Coronary artery (tissue), 2 donors: ENCODE data around the gene DNAJC17.

ENCODE experiments used
- DNase-seq: peaks from one replicate; pipeline ENCODE4 v3.0.0-alpha.2; 2017; ENCODE audit warnings: low spot score
- H3K27ac ChIP-seq, 2 donors: fragments of 200-600 bp; sonication (generic); one replicate each; pipeline ENCODE4 v1.5.1; 2016 to 2019
- H3K4me3 ChIP-seq: fragments of 200-600 bp; sonication (generic); 2 replicates; pipeline ENCODE4 v1.5.1; 2016; ENCODE audit warnings: mild to moderate bottlenecking, moderate library complexity
- TF ChIP-seq, protein P1 (sequence below): fragments of 200-600 bp; sonication (generic); IDR thresholded peaks from one replicate; pipeline ENCODE4 v1.5.1; 2019; ENCODE audit warnings: antibody characterized with exemption

DNAJC17 gene

GRCh38 chr15:40754574-40754882, 52.7 kb downstream of the DNAJC17 start:
- no peak for DNase-seq
- peak overlapping the region; percentile 74 for H3K4me3 ChIP-seq
- peak overlapping the region; percentile 63 to 80 for H3K27ac ChIP-seq
- TF ChIP-seq, protein P1, sequence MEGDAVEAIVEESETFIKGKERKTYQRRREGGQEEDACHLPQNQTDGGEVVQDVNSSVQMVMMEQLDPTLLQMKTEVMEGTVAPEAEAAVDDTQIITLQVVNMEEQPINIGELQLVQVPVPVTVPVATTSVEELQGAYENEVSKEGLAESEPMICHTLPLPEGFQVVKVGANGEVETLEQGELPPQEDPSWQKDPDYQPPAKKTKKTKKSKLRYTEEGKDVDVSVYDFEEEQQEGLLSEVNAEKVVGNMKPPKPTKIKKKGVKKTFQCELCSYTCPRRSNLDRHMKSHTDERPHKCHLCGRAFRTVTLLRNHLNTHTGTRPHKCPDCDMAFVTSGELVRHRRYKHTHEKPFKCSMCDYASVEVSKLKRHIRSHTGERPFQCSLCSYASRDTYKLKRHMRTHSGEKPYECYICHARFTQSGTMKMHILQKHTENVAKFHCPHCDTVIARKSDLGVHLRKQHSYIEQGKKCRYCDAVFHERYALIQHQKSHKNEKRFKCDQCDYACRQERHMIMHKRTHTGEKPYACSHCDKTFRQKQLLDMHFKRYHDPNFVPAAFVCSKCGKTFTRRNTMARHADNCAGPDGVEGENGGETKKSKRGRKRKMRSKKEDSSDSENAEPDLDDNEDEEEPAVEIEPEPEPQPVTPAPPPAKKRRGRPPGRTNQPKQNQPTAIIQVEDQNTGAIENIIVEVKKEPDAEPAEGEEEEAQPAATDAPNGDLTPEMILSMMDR = no peak

DNA sequence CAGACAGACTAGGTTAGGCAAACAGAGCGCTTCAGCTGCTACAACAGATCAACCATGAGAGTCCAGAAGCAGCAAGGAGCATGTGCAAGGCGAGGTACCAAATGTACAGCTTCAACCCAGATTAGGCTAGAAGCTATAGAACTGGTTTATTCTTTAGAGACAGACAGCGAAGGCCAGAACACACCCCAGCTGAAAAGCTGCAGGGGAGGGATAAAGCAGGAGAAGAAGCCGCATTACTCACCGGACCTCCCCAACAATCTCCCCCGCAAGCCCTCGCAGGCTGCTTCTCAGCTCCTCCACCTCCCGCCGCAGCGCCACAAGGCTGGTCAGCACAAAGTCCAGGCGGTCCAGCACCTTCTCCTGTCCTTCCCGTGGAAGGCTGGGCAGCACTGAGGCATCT, 55.5 kb downstream of the DNAJC17 start:
- Histone ChIP-seq H3K27ac (no peak overlapping the region), H3K4me3 (no peak overlapping the region)
- TF ChIP-seq, protein P1 = no peak
- DNase-seq = no peak

GRCh38 chr15:40750885-40751284, 56.4 kb downstream of the DNAJC17 start:
- H3K27ac ChIP-seq = no peak overlapping the region
- TF ChIP-seq, protein P1 = no peak
- H3K4me3 ChIP-seq = no peak overlapping the region
- DNase-seq = no peak

DNA sequence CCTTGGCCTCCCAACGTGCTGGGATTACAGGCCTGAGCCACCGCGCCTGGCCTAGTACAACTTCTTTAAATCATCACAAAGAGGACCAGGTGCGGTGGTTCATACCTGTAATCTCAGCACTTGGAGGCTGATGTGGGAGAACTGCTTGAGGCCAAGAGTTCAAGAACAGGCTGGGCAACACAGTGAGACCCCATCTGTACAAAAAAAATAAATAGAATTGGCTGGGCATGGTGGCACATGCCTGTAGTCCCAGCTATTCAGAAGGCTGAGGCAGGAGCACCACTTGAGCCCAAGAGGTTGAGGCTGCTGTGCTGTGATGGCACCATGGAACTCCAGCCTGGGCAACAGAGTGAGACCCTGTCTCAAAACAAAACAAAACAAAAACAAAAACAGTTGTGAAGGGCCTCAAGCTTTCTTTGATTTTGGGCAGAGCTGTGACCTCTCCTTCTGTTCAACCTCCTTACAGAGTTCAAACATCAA, 58.1 kb downstream of the DNAJC17 start:
- H3K4me3 ChIP-seq = no peak overlapping the region
- H3K27ac ChIP-seq = no peak overlapping the region
- TF ChIP-seq, protein P1 = no peak
- DNase-seq = no peak

GRCh38 chr15:40747685-40748631, 59.3 kb downstream of the DNAJC17 start:
- TF ChIP-seq, protein P1 = no peak
- DNase-seq = no peak
- H3K4me3 ChIP-seq = no peak overlapping the region
- no peak overlapping the region for H3K27ac ChIP-seq

DNA sequence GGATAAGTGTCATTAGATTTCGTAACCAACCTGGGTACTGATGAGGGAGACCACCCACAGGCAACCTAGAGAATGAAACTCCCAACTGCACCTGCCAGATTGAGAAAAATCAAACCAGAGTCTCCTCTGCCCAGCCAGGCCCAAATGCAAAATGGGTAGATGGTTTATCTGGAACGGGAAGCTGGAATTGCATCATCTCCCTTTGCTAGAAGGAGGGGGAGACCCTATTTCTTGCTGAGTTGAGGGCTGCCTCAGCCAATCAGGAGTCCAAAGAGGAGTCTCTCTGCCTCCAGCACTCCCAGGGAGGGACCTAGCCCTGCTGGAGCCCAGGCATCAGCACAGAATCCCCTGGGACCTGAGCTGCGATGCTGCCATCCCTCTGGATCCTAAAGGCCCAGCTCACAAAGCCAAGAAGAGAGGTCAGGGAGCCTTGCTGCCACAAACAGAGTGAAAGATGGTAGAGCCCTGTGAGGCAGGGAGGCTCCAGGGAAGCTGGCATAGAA, 60.3 kb downstream of the DNAJC17 start:
- H3K4me3 ChIP-seq = no peak overlapping the region
- no peak for DNase-seq
- no peak overlapping the region for H3K27ac ChIP-seq
- TF ChIP-seq, protein P1 = no peak

DNA sequence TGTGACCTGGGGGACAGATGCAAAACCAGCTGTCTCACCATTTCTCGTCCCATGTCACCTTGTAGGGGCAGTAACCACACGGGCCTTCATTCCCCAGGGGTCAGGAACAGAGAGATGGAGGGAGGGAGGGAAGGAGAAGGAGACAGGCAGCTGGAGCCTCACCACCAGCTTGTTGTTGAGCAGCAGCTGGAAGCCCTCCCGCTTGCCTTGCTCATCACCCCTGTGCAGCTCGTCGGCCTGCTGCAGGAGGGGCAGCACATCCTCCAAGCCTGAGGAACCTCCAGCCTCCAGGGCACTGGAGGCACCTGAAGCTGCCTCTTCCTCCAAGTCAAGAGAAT, 62.5 kb downstream of the DNAJC17 start:
- DNase-seq = no peak
- TF ChIP-seq, protein P1 = no peak
- Histone ChIP-seq H3K27ac (no peak overlapping the region), H3K4me3 (no peak overlapping the region)
